ENCODE measurements around the gene GABRA4. TPM values are rescaled to one million over a fixed set of nuclear protein-coding genes. Genes with fewer than 3 reads are reported as not detected.

GABRA4 gene
- total and polyA plus RNA-seq, 10 of the 15 experiments (the other 5 are each of a cell fraction or from before 2014, with no cell fraction given): 0.69 to 14.6 (median 1.1) TPM

GRCh38 chr4:46977245-46977644, 16.1 kb downstream of the GABRA4 start (continued):
- no peak for TF ChIP-seq ZNF592 (IDR thresholded peaks at IDR 0.05)

- H3K4me2 ChIP-seq (ENCODE audit: control insufficient read depth, insufficient read depth): peak overlapping the region; percentile 68
- no peak for TF ChIP-seq ZNF622 (IDR thresholded peaks at IDR 0.05)
- TF ChIP-seq IKZF1 (conservative IDR thresholded peaks at IDR 0.05): 0 out of 2 replicates have a peak, but pooled peaks have one; percentile 16
- TF ChIP-seq USF1 (IDR thresholded peaks at IDR 0.05; ENCODE audit: borderline replicate concordance, extremely low read length, insufficient read depth, low read depth, low read length): no peak
- TF ChIP-seq EZH2 (IDR thresholded peaks at IDR 0.05; ENCODE audit: borderline replicate concordance, control insufficient read depth, low read depth, low read length): no peak
- TF ChIP-seq TAF1 (IDR thresholded peaks at IDR 0.05; ENCODE audit: borderline replicate concordance, low read depth, low read length): peak; percentile 40; the same call in 1 of the 2 replicates
- TF ChIP-seq ZNF24 (IDR thresholded peaks at IDR 0.05): no peak
- 0 out of 2 replicates have a peak, but pooled peaks have one; percentile 43 for TF ChIP-seq CBX5 (IDR thresholded peaks at IDR 0.05; ENCODE audit: low read depth)
- TF ChIP-seq BACH1 (IDR thresholded peaks at IDR 0.05; ENCODE audit: borderline replicate concordance): no peak
- TF ChIP-seq ZBTB11 (CRISPR knock-in tag; IDR thresholded peaks at IDR 0.05): no peak
- no peak for TF ChIP-seq ZNF207 (IDR thresholded peaks at IDR 0.05; ENCODE audit: borderline replicate concordance)
- peak; percentile 27 to 29; a peak in 1 of 4 replicates for TF ChIP-seq IKZF2 (IDR thresholded peaks at IDR 0.05)
These were observed 17.4 kb downstream of the GABRA4 start for GRCh38 chr4:46975812-46976553.

More at GRCh38 chr4:46975812-46976553, 17.4 kb downstream of the GABRA4 start:
- no peaks in the 10 kb centered on the region for H4K20me1 ChIP-seq (ENCODE audit: control insufficient read depth, insufficient read depth)
- ChIA-PET CTCF (interaction anchor here (0.7 to 5.1 kb wide), 8 partner anchors 12 to 147 kb away, joined by 3 to 23 read pairs (median 3); no protein-coding TSS in a partner anchor), POLR2A (interaction anchor here (0.6 to 2.4 kb wide), 19 partner anchors 11 to 1114 kb away, joined by 3 to 14 read pairs (median 5); partner anchors contain the start of gene GABRA4), SMC1A (ENCODE audit: uncharacterized antibody, unreplicated experiment) (interaction anchor here (0.7 to 3.5 kb wide), 18 partner anchors 10 to 147 kb away, joined by 3 to 20 read pairs (median 5); no protein-coding TSS in a partner anchor), RAD21 (ENCODE audit: unreplicated experiment) (interaction anchor here (0.6 to 4.2 kb wide), 20 partner anchors 11 to 1970 kb away, joined by 3 to 30 read pairs (median 4); no protein-coding TSS in a partner anchor)
- in situ Hi-C loops (cut with MboI) (no loop called here), intact Hi-C loops (cut with micrococcal nuclease; ENCODE audit: unreplicated experiment) (no loop called here)
- no peak overlapping the region for H3K9ac ChIP-seq (ENCODE audit: control insufficient read depth, insufficient read depth, low read length)
- no peak overlapping the region for H3K4me3 ChIP-seq
- peak overlapping the region; percentile 58 for H3K27ac ChIP-seq (ENCODE audit: control insufficient read depth, insufficient read depth)
- no TSS peak for BruUV-seq (replicated peaks)
- 0% methylated on average over 3 of the region's 4 CpGs for WGBS (ENCODE audit: insufficient coverage, insufficient replicate concordance, low lambda C conversion rate, missing lambda C conversion rate)
- H3K4me1 ChIP-seq (ENCODE audit: control insufficient read depth, insufficient read depth, low read length): no peaks in the 10 kb centered on the region
- ATAC-seq (peak; percentile 75), FAIRE-seq (no peak), DNase-seq (ENCODE audit: low read depth, low spot score) (peak; percentile 23)
- peak overlapping the region; percentile 54 for H2AFZ ChIP-seq (ENCODE audit: control insufficient read depth, low read depth, low read length)
- H3K27me3 ChIP-seq (replicated peaks in 1 of 2; ENCODE audit: control insufficient read depth in 2 of 2, insufficient read depth in 2 of 2, low read length in 1 of 2): no peaks in the 10 kb centered on the region; a peak in 1 of 4 replicates
- H3K79me2 ChIP-seq (ENCODE audit: control insufficient read depth, insufficient read depth, low read length): no peaks in the 10 kb centered on the region
- no peaks in the 10 kb centered on the region for H3K36me3 ChIP-seq (ENCODE audit: control insufficient read depth in 2 of 2, insufficient read depth in 2 of 2, low read length in 1 of 2)
- no peaks in the 10 kb centered on the region for H3K9me3 ChIP-seq (replicated peaks; ENCODE audit: control insufficient read depth, insufficient read depth, low read length)
